Measurements from ENCODE around the gene FARS2.

FARS2 gene

GRCh38 chr6:5461365-5461764, 200.1 kb downstream of the FARS2 start:
- Histone ChIP-seq H3K27ac (ENCODE audit: low read depth, low read length, severe bottlenecking) (no peak overlapping the region), H3K4me1 (ENCODE audit: control insufficient read depth, insufficient read depth, low read length, poor library complexity, severe bottlenecking) (no peaks in the 10 kb centered on the region), H3K9me3 (ENCODE audit: control insufficient read depth, low read length) (no peaks in the 10 kb centered on the region), H3K4me3 (ENCODE audit: extremely low read depth, insufficient read depth, low read length, poor library complexity, severe bottlenecking) (no peak overlapping the region), H3K36me3 (ENCODE audit: control insufficient read depth, insufficient read depth, low read length) (no peaks in the 10 kb centered on the region)
- no CpG with 5 or more reads among the region's 2 CpGs for WGBS, 2 experiments (ENCODE audit: insufficient coverage in 2 of 2)

GRCh38 chr6:5462856-5463255, 201.5 kb downstream of the FARS2 start:
- Histone ChIP-seq H3K36me3 (ENCODE audit: control insufficient read depth, insufficient read depth, low read length) (no peaks in the 10 kb centered on the region), H3K4me3 (ENCODE audit: extremely low read depth, insufficient read depth, low read length, poor library complexity, severe bottlenecking) (no peak overlapping the region), H3K27ac (ENCODE audit: low read depth, low read length, severe bottlenecking) (no peak overlapping the region), H3K9me3 (ENCODE audit: control insufficient read depth, low read length) (no peaks in the 10 kb centered on the region), H3K4me1 (ENCODE audit: control insufficient read depth, insufficient read depth, low read length, poor library complexity, severe bottlenecking) (no peaks in the 10 kb centered on the region)
- WGBS, 2 experiments (ENCODE audit: insufficient coverage in 2 of 2), result 33 to 100% methylated on average over 1 to 3 of the region's 6 CpGs

GRCh38 chr6:5463690-5464089, 202.4 kb downstream of the FARS2 start:
- no peak overlapping the region for H3K27ac ChIP-seq (ENCODE audit: low read depth, low read length, severe bottlenecking)
- no peak overlapping the region for H3K4me3 ChIP-seq (ENCODE audit: extremely low read depth, insufficient read depth, low read length, poor library complexity, severe bottlenecking)
- H3K9me3 ChIP-seq (ENCODE audit: control insufficient read depth, low read length), result no peaks in the 10 kb centered on the region
- no peaks in the 10 kb centered on the region for H3K36me3 ChIP-seq (ENCODE audit: control insufficient read depth, insufficient read depth, low read length)
- WGBS, 2 experiments (ENCODE audit: insufficient coverage in 2 of 2), result 80 to 100% methylated on average over 1 to 2 of the region's 3 CpGs
- H3K4me1 ChIP-seq (ENCODE audit: control insufficient read depth, insufficient read depth, low read length, poor library complexity, severe bottlenecking), result peaks cover under 1% of the 10 kb centered on the region

- H3K27ac ChIP-seq (ENCODE audit: low read depth, low read length, severe bottlenecking), result no peak overlapping the region
- no peak overlapping the region for H3K4me3 ChIP-seq (ENCODE audit: extremely low read depth, insufficient read depth, low read length, poor library complexity, severe bottlenecking)
- H3K9me3 ChIP-seq (ENCODE audit: control insufficient read depth, low read length), result no peaks in the 10 kb centered on the region
- WGBS, 2 experiments (ENCODE audit: insufficient coverage in 2 of 2), result 83 to 89% methylated on average over 2 to 3 of the region's 6 CpGs
- H3K36me3 ChIP-seq (ENCODE audit: control insufficient read depth, insufficient read depth, low read length), result no peaks in the 10 kb centered on the region
- H3K4me1 ChIP-seq (ENCODE audit: control insufficient read depth, insufficient read depth, low read length, poor library complexity, severe bottlenecking), result peaks cover 7% of the 10 kb centered on the region
Measured at GRCh38 chr6:5464099-5464885, 203.0 kb downstream of the FARS2 start.

GRCh38 chr6:5466281-5467136, 205.2 kb downstream of the FARS2 start:
- Histone ChIP-seq H3K4me1 (ENCODE audit: control insufficient read depth, insufficient read depth, low read length, poor library complexity, severe bottlenecking) (peaks cover 8% of the 10 kb centered on the region), H3K27ac (ENCODE audit: low read depth, low read length, severe bottlenecking) (no peak overlapping the region), H3K4me3 (ENCODE audit: extremely low read depth, insufficient read depth, low read length, poor library complexity, severe bottlenecking) (no peak overlapping the region), H3K9me3 (ENCODE audit: control insufficient read depth, low read length) (no peaks in the 10 kb centered on the region), H3K36me3 (ENCODE audit: control insufficient read depth, insufficient read depth, low read length) (no peaks in the 10 kb centered on the region)
- WGBS, 2 experiments (ENCODE audit: insufficient coverage in 2 of 2), result 83 to 89% methylated on average over 1 to 3 of the region's 5 CpGs

GRCh38 chr6:5468586-5468985, 207.3 kb downstream of the FARS2 start:
- H3K36me3 ChIP-seq (ENCODE audit: control insufficient read depth, insufficient read depth, low read length), result no peaks in the 10 kb centered on the region
- no peaks in the 10 kb centered on the region for H3K9me3 ChIP-seq (ENCODE audit: control insufficient read depth, low read length)
- peaks cover 8% of the 10 kb centered on the region for H3K4me1 ChIP-seq (ENCODE audit: control insufficient read depth, insufficient read depth, low read length, poor library complexity, severe bottlenecking)
- no peak overlapping the region for H3K4me3 ChIP-seq (ENCODE audit: extremely low read depth, insufficient read depth, low read length, poor library complexity, severe bottlenecking)
- 100% methylated on average over 2 of the region's 4 CpGs; no CpG with 5 or more reads in 1 of the 2 experiments for WGBS, 2 experiments (ENCODE audit: insufficient coverage in 2 of 2)
- no peak overlapping the region for H3K27ac ChIP-seq (ENCODE audit: low read depth, low read length, severe bottlenecking)

GRCh38 chr6:5469101-5469846, 208.0 kb downstream of the FARS2 start:
- H3K9me3 ChIP-seq (ENCODE audit: control insufficient read depth, low read length), result no peaks in the 10 kb centered on the region
- WGBS, 2 experiments (ENCODE audit: insufficient coverage in 2 of 2), result 42 to 52% methylated on average over 8 to 12 of the region's 14 CpGs
- H3K4me1 ChIP-seq (ENCODE audit: control insufficient read depth, insufficient read depth, low read length, poor library complexity, severe bottlenecking), result peaks cover 8% of the 10 kb centered on the region
- no peak overlapping the region for H3K27ac ChIP-seq (ENCODE audit: low read depth, low read length, severe bottlenecking)
- H3K4me3 ChIP-seq (ENCODE audit: extremely low read depth, insufficient read depth, low read length, poor library complexity, severe bottlenecking), result no peak overlapping the region
- H3K36me3 ChIP-seq (ENCODE audit: control insufficient read depth, insufficient read depth, low read length), result no peaks in the 10 kb centered on the region

GRCh38 chr6:5471044-5471443, 209.7 kb downstream of the FARS2 start:
- 0% methylated on average over 4 to 5 of the region's 8 CpGs for WGBS, 2 experiments (ENCODE audit: insufficient coverage in 2 of 2)
- Histone ChIP-seq H3K36me3 (ENCODE audit: control insufficient read depth, insufficient read depth, low read length) (no peaks in the 10 kb centered on the region), H3K9me3 (ENCODE audit: control insufficient read depth, low read length) (no peaks in the 10 kb centered on the region), H3K4me1 (ENCODE audit: control insufficient read depth, insufficient read depth, low read length, poor library complexity, severe bottlenecking) (peaks cover 8% of the 10 kb centered on the region), H3K27ac (ENCODE audit: low read depth, low read length, severe bottlenecking) (peak overlapping the region; percentile 30), H3K4me3 (ENCODE audit: extremely low read depth, insufficient read depth, low read length, poor library complexity, severe bottlenecking) (no peak overlapping the region)

GRCh38 chr6:5471637-5472398, 210.5 kb downstream of the FARS2 start:
- no peaks in the 10 kb centered on the region for H3K36me3 ChIP-seq (ENCODE audit: control insufficient read depth, insufficient read depth, low read length)
- peak overlapping the region; percentile 30 for H3K27ac ChIP-seq (ENCODE audit: low read depth, low read length, severe bottlenecking)
- no peaks in the 10 kb centered on the region for H3K9me3 ChIP-seq (ENCODE audit: control insufficient read depth, low read length)
- no peak overlapping the region for H3K4me3 ChIP-seq (ENCODE audit: extremely low read depth, insufficient read depth, low read length, poor library complexity, severe bottlenecking)
- H3K4me1 ChIP-seq (ENCODE audit: control insufficient read depth, insufficient read depth, low read length, poor library complexity, severe bottlenecking), result peaks cover 8% of the 10 kb centered on the region
- WGBS, 2 experiments (ENCODE audit: insufficient coverage in 2 of 2), result 41 to 59% methylated on average over 5 to 8 of the region's 12 CpGs

GRCh38 chr6:5472571-5472970, 211.3 kb downstream of the FARS2 start:
- Histone ChIP-seq H3K27ac (ENCODE audit: low read depth, low read length, severe bottlenecking) (no peak overlapping the region), H3K9me3 (ENCODE audit: control insufficient read depth, low read length) (no peaks in the 10 kb centered on the region), H3K4me3 (ENCODE audit: extremely low read depth, insufficient read depth, low read length, poor library complexity, severe bottlenecking) (no peak overlapping the region), H3K36me3 (ENCODE audit: control insufficient read depth, insufficient read depth, low read length) (no peaks in the 10 kb centered on the region), H3K4me1 (ENCODE audit: control insufficient read depth, insufficient read depth, low read length, poor library complexity, severe bottlenecking) (peaks cover 8% of the 10 kb centered on the region)
- WGBS, 2 experiments (ENCODE audit: insufficient coverage in 2 of 2), result no CpG with 5 or more reads among the region's 2 CpGs

Data from mesodermal cell (in vitro differentiated cells).